WI38 (cell line): ENCODE measurements around the gene CCDC34.

Source experiments
- H3K4me3 ChIP-seq: 2 replicates; pipeline ENCODE4 v1.5.1; 2011; ENCODE audit warnings: low read depth, mild to moderate bottlenecking, control low read depth, low read length
- CTCF ChIP-seq: IDR thresholded peaks from 2 replicates; pipeline ENCODE4 v1.5.1; 2012; ENCODE audit warnings: low read depth, mild to moderate bottlenecking, control low read depth, low read length

CCDC34 gene

GRCh38 chr11:27319072-27319471 is 43.9 kb downstream of the CCDC34 start:
- no peak overlapping the region for H3K4me3 ChIP-seq

GRCh38 chr11:27317751-27318150 is 45.3 kb downstream of the CCDC34 start:
- H3K4me3 ChIP-seq: no peak overlapping the region
- no peak for TF ChIP-seq CTCF

More at GRCh38 chr11:27319072-27319471, 43.9 kb downstream of the CCDC34 start:
- TF ChIP-seq CTCF: no peak

GRCh38 chr11:27315836-27316235 is 47.2 kb downstream of the CCDC34 start:
- no peak for TF ChIP-seq CTCF
- no peak overlapping the region for H3K4me3 ChIP-seq

- no peak overlapping the region for H3K4me3 ChIP-seq
- no peak for TF ChIP-seq CTCF
Measured at GRCh38 chr11:27313157-27313821, 49.7 kb downstream of the CCDC34 start.

- no peak overlapping the region for H3K4me3 ChIP-seq
- no peak for TF ChIP-seq CTCF
Measured at GRCh38 chr11:27312110-27312509, 50.9 kb downstream of the CCDC34 start.

- H3K4me3 ChIP-seq: no peak overlapping the region
- no peak for TF ChIP-seq CTCF
Measured at GRCh38 chr11:27310707-27311106, 52.3 kb downstream of the CCDC34 start.

- no peak for TF ChIP-seq CTCF
- H3K4me3 ChIP-seq: no peak overlapping the region
Measured at GRCh38 chr11:27310182-27310581, 52.8 kb downstream of the CCDC34 start.
